SK-N-SH (cell line): ENCODE measurements around the gene NR6A1.
"Not testable (repeated sequence)": the region's sequence is repeated elsewhere in the genome, so short reads cannot be mapped to it uniquely, and the experiment has no call there.

ENCODE experiments used
- CTCF ChIP-seq: fragments of 200-600 bp; sonication (generic); IDR thresholded peaks from 2 replicates; pipeline ENCODE4 v1.6.1; 2017; ENCODE audit warnings: antibody characterized with exemption, mild to moderate bottlenecking, moderate library complexity
- GABPA ChIP-seq: IDR thresholded peaks from 2 replicates; pipeline ENCODE4 v1.4.0; 2012; ENCODE audit warnings: low read depth, mild to moderate bottlenecking
- RAD21 ChIP-seq: IDR thresholded peaks from 2 replicates; pipeline ENCODE4 v1.6.1; 2012; ENCODE audit warnings: mild to moderate bottlenecking, low read length
- REST ChIP-seq: IDR thresholded peaks from 2 replicates; pipeline ENCODE4 v1.6.1; 2012; ENCODE audit warnings: mild to moderate bottlenecking, low read depth, low read length, moderate library complexity
- RFX5 ChIP-seq: IDR thresholded peaks from 2 replicates; pipeline ENCODE4 v1.6.1; 2012; ENCODE audit warnings: mild to moderate bottlenecking, improper control_type of control experiment, low read length
- SIN3A ChIP-seq: IDR thresholded peaks from 2 replicates; pipeline ENCODE4 v1.6.1; 2012; ENCODE audit warnings: low read depth, mild to moderate bottlenecking, low read length, moderate library complexity, borderline replicate concordance
- SMC3 ChIP-seq: IDR thresholded peaks from 2 replicates; pipeline ENCODE4 v1.6.1; 2012; ENCODE audit warnings: low read depth, low read length, improper control_type of control experiment
- TCF12 ChIP-seq: IDR thresholded peaks from 2 replicates; pipeline ENCODE4 v1.4.0; 2012
- ZBTB33 ChIP-seq: IDR thresholded peaks from 2 replicates; pipeline ENCODE4 v1.4.0; 2012; ENCODE audit warnings: low read depth, borderline replicate concordance
- TF ChIP-seq, protein P1 (sequence below): IDR thresholded peaks from 2 replicates; pipeline ENCODE4 v1.4.0; 2012; ENCODE audit warnings: low read depth

DNA sequence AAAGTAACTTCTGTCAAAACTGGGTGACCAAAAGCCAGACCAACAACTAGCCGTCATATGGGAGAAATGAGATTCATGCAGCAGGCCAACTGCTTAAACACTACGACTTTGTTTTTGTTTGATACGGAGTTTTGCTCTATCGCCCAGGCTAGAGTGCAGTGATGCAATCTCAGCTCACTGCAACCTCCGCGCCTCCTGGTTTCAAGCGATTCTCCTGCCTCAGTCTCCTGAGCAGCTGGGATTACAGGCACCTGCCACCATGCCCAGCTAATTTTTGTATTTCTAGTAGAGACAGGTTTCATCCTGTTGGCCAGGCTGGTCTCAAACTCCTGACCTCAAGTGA is 36.4 kb downstream of the NR6A1 start:
- TF ChIP-seq SIN3A, CTCF, REST, ZBTB33, SMC3, RAD21, RFX5, GABPA, TCF12: not testable (repeated sequence)
- TF ChIP-seq, protein P1, sequence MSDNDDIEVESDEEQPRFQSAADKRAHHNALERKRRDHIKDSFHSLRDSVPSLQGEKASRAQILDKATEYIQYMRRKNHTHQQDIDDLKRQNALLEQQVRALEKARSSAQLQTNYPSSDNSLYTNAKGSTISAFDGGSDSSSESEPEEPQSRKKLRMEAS, result not testable (repeated sequence)
